Hepatocyte (in vitro differentiated cells): ENCODE data around the gene GPR65. TPM values are rescaled to one million over a fixed set of nuclear protein-coding genes. Genes with fewer than 3 reads are reported as not detected.

Source experiments
- DNase-seq: peaks from one replicate; pipeline ENCODE4 v3.0.0-alpha.2; 2016; ENCODE audit warnings: low spot score
- H2AFZ ChIP-seq: fragments of 200-600 bp; sonication (generic); 2 replicates; pipeline ENCODE4 v1.6.0; 2016; ENCODE audit warnings: antibody characterized with exemption, mild to moderate bottlenecking
- H3K27ac ChIP-seq: fragments of 200-600 bp; sonication (generic); 2 replicates; pipeline ENCODE4 v1.5.1; 2016; ENCODE audit warnings: mild to moderate bottlenecking
- H3K27me3 ChIP-seq: fragments of 200-600 bp; sonication (generic); 2 replicates; pipeline ENCODE4 v1.6.1; 2016
- H3K36me3 ChIP-seq: fragments of 200-600 bp; sonication (generic); replicated peaks from 2 replicates; pipeline ENCODE4 v1.5.1; 2016; ENCODE audit warnings: low read depth; ENCODE audit not compliant: insufficient read depth
- H3K4me1 ChIP-seq: fragments of 200-600 bp; sonication (generic); 2 replicates; pipeline ENCODE4 v1.5.1; 2016; ENCODE audit warnings: mild to moderate bottlenecking, moderate library complexity; ENCODE audit not compliant: insufficient read depth
- H3K4me2 ChIP-seq: fragments of 200-600 bp; sonication (generic); 2 replicates; pipeline ENCODE4 v1.6.0; 2016
- H3K4me3 ChIP-seq: fragments of 200-600 bp; sonication (generic); 2 replicates; pipeline ENCODE4 v1.5.1; 2016; ENCODE audit warnings: mild to moderate bottlenecking
- H3K79me2 ChIP-seq: fragments of 200-600 bp; sonication (generic); 2 replicates; pipeline ENCODE4 v1.6.0; 2017; ENCODE audit warnings: mild to moderate bottlenecking
- H3K9me2 ChIP-seq: fragments of 200-600 bp; sonication (generic); replicated peaks from 2 replicates; pipeline ENCODE4 v1.6.0; 2017; ENCODE audit warnings: mild to moderate bottlenecking; ENCODE audit not compliant: insufficient read depth
- H3K9me3 ChIP-seq: fragments of 200-600 bp; sonication (generic); 2 replicates; pipeline ENCODE4 v1.5.1; 2016; ENCODE audit warnings: low read depth, mild to moderate bottlenecking
- H4K20me1 ChIP-seq: fragments of 200-600 bp; sonication (generic); 2 replicates; pipeline ENCODE4 v1.6.0; 2016; ENCODE audit warnings: mild to moderate bottlenecking; ENCODE audit not compliant: insufficient read depth, poor library complexity, severe bottlenecking
- EZH2 ChIP-seq: fragments of 200-600 bp; sonication (generic); IDR thresholded peaks from 2 replicates; pipeline ENCODE4 v1.6.1; 2016; ENCODE audit warnings: antibody characterized with exemption, mild to moderate bottlenecking, borderline replicate concordance
- EZH2phosphoT487 ChIP-seq: fragments of 200-600 bp; sonication (generic); IDR thresholded peaks from one replicate; pipeline ENCODE4 v1.6.1; 2018; ENCODE audit warnings: antibody characterized with exemption, mild to moderate bottlenecking, low read depth, moderate library complexity; ENCODE audit not compliant: unreplicated experiment, severe bottlenecking
- WGBS: methylation state at CpG from one replicate; pipeline ENCODE4 v1.1.6; 2016; ENCODE audit warnings: low lambda C conversion rate; ENCODE audit errors: missing lambda C conversion rate; 5-methylcytosine and 5-hydroxymethylcytosine counted together
- polyA plus RNA-seq: library from polyadenylated mRNA; unstranded; fragments of >200 nt; fragmentation: Nextera tagmentation; extraction: Ambion mirVana; gene quantifications from 2 replicates; pipeline ENCODE4 v1.2.1, GENCODE V29; 2016
- total RNA-seq: library from RNA; depleted of rRNA; stranded (reverse); fragments of >200 nt; gene quantifications from 2 replicates; pipeline ENCODE4 v1.2.3, GENCODE V29; 2014
- TF ChIP-seq, protein P1 (sequence below): fragments of 200-600 bp; sonication (generic); IDR thresholded peaks from 2 replicates; pipeline ENCODE4 v1.5.1; 2016; ENCODE audit warnings: antibody characterized with exemption, mild to moderate bottlenecking; ENCODE audit not compliant: poor library complexity

GPR65 gene
- total and polyA plus RNA-seq, 2 experiments from 2014 or later, result 0.10 to 0.13 TPM

DNA sequence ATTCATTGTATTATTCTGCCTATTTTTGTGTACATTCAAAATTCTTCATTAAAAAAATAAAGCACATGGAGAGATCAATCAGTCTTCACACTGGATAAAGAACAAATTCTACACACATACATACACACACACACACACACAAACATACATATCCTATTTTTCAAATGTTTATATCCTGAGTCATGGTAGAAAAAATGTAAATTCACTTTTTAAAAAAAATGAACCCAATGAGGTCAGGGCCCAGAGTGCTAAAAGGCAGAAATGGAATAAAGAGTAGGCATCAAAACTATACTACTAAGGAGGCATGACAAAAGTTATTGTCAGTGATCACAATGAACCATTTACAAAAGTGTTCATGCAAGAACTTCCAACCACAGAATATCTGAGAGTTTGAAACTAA is 29.3 kb upstream of the GPR65 start:
- Histone ChIP-seq H3K27ac (no peak overlapping the region), H3K4me1 (no peaks in the 10 kb centered on the region), H3K79me2 (no peaks in the 10 kb centered on the region), H3K4me3 (no peak overlapping the region), H3K9me2 (no peaks in the 10 kb centered on the region), H3K36me3 (no peaks in the 10 kb centered on the region), H3K27me3 (no peaks in the 10 kb centered on the region), H3K4me2 (no peak overlapping the region), H4K20me1 (no peaks in the 10 kb centered on the region), H3K9me3 (no peaks in the 10 kb centered on the region), H2AFZ (no peak overlapping the region)
- DNase-seq, result no peak
- TF ChIP-seq EZH2, result no peak
- no peak for TF ChIP-seq EZH2phosphoT487
- TF ChIP-seq, protein P1, sequence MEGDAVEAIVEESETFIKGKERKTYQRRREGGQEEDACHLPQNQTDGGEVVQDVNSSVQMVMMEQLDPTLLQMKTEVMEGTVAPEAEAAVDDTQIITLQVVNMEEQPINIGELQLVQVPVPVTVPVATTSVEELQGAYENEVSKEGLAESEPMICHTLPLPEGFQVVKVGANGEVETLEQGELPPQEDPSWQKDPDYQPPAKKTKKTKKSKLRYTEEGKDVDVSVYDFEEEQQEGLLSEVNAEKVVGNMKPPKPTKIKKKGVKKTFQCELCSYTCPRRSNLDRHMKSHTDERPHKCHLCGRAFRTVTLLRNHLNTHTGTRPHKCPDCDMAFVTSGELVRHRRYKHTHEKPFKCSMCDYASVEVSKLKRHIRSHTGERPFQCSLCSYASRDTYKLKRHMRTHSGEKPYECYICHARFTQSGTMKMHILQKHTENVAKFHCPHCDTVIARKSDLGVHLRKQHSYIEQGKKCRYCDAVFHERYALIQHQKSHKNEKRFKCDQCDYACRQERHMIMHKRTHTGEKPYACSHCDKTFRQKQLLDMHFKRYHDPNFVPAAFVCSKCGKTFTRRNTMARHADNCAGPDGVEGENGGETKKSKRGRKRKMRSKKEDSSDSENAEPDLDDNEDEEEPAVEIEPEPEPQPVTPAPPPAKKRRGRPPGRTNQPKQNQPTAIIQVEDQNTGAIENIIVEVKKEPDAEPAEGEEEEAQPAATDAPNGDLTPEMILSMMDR, result no peak

DNA sequence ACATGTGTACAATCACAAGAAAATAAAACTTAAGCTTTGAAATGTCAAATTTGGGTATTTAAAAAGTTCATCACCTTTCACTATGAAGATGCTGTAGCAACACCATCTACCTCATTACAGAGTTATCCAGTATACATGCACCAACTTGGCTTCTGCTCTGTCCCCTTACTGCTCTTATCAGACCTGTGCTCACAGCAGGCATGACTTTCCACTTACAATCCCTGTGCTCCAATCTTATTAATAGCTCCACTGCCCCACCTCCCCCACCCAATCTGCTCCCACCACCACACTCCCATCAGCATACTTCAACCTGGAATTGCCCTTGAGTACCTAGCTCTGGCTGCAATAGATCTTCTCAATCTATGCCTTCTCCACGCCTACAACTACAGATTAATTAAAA is 25.2 kb upstream of the GPR65 start:
- H3K4me3 ChIP-seq, result no peak overlapping the region
- TF ChIP-seq EZH2 (no peak), EZH2phosphoT487 (no peak)
- TF ChIP-seq, protein P1, result no peak
- no peaks in the 10 kb centered on the region for H3K9me3 ChIP-seq
- no peaks in the 10 kb centered on the region for H3K79me2 ChIP-seq
- no peak overlapping the region for H2AFZ ChIP-seq
- no peaks in the 10 kb centered on the region for H3K4me1 ChIP-seq
- no peak for DNase-seq
- no peaks in the 10 kb centered on the region for H3K9me2 ChIP-seq
- no peak overlapping the region for H3K4me2 ChIP-seq
- H3K27ac ChIP-seq, result no peak overlapping the region
- no peaks in the 10 kb centered on the region for H3K27me3 ChIP-seq
- no peaks in the 10 kb centered on the region for H4K20me1 ChIP-seq
- 100% methylated on average over 1 of the region's 1 CpG for whole genome bisulfite sequencing
- H3K36me3 ChIP-seq, result no peaks in the 10 kb centered on the region

DNA sequence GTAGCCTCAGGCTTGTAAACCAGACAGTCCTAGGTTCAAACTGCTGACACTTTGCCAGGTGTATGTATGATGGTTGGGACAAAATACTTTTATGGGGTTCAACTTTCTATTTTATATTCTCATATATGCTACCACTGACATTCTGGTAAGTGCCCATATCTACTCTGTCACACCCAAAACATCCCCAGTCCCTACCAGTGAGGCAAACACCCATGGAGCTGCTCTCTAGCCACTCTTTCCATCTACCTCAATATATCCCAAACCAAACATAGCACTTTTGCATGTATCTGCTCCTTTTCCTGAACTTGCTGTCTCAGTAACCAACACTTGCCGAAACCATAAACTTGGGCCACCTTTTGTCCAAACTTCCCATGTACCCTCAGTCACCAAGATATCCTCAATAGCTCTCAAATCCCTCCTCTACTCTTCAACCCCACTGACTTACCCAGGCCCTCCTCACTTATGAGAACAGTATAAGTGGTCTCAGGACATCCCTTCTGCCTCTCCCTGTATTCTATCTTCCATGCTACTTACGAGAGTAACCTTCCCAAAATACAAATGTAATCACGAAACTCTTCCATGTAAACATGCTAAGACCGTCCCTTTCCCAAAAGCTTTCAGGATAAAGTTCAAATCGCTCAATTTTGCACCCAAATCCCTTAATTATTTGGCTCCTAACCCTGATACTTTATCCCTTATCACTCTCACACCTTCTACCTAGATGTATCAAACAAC is 15.5 kb upstream of the GPR65 start:
- H3K27me3 ChIP-seq, result no peaks in the 10 kb centered on the region
- H3K4me2 ChIP-seq, result no peak overlapping the region
- H3K9me3 ChIP-seq, result no peaks in the 10 kb centered on the region
- no peak overlapping the region for H3K27ac ChIP-seq
- H3K4me3 ChIP-seq, result no peak overlapping the region
- H3K36me3 ChIP-seq, result no peaks in the 10 kb centered on the region
- H2AFZ ChIP-seq, result no peak overlapping the region
- peaks cover 12% of the 10 kb centered on the region for H3K4me1 ChIP-seq
- no peaks in the 10 kb centered on the region for H3K9me2 ChIP-seq
- H3K79me2 ChIP-seq, result peaks cover 7% of the 10 kb centered on the region
- WGBS, result 84% methylated on average over 5 of the region's 5 CpGs
- H4K20me1 ChIP-seq, result no peaks in the 10 kb centered on the region
- no peak for DNase-seq
- TF ChIP-seq, protein P1, result no peak
- TF ChIP-seq EZH2, result no peak
- no peak for TF ChIP-seq EZH2phosphoT487

DNA sequence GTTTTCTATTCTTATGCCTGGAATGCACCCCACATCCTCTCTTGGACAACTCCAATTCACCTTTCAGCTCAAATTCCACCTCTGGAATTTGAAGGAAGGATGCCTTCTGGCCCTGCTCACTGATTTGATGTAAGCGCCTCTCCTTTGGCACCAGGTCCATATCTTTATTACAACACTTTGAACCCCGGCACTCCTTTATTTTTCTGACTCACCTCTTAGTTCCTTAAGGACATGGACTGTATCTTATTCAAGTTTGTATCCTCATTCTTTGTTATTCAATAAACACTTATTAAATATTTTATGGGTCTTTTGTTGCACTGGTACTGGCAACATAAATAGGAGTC is 15.0 kb upstream of the GPR65 start:
- H3K4me1 ChIP-seq, result peaks cover 17% of the 10 kb centered on the region
- H3K4me2 ChIP-seq, result no peak overlapping the region
- WGBS, result 85% methylated on average over 2 of the region's 2 CpGs
- no peak for DNase-seq
- no peaks in the 10 kb centered on the region for H3K36me3 ChIP-seq
- H3K4me3 ChIP-seq, result no peak overlapping the region
- no peaks in the 10 kb centered on the region for H3K9me3 ChIP-seq
- no peaks in the 10 kb centered on the region for H4K20me1 ChIP-seq
- H2AFZ ChIP-seq, result no peak overlapping the region
- H3K9me2 ChIP-seq, result no peaks in the 10 kb centered on the region
- H3K27me3 ChIP-seq, result no peaks in the 10 kb centered on the region
- no peak overlapping the region for H3K27ac ChIP-seq
- TF ChIP-seq, protein P1, result no peak
- TF ChIP-seq EZH2, result no peak
- no peak for TF ChIP-seq EZH2phosphoT487
- H3K79me2 ChIP-seq, result peaks cover 7% of the 10 kb centered on the region
